GM19468 (cell line): ENCODE results near the gene EDN1.

Source experiments
- ATAC-seq: cut with Tn5 transposase; IDR thresholded peaks from one replicate; pipeline ENCODE4 v1.9.1; 2021; ENCODE audit warnings: mild to moderate bottlenecking, moderate library complexity, moderate number of reproducible peaks; ENCODE audit not compliant: unreplicated experiment; ENCODE audit errors: extremely low read depth

The EDN1 gene

DNA sequence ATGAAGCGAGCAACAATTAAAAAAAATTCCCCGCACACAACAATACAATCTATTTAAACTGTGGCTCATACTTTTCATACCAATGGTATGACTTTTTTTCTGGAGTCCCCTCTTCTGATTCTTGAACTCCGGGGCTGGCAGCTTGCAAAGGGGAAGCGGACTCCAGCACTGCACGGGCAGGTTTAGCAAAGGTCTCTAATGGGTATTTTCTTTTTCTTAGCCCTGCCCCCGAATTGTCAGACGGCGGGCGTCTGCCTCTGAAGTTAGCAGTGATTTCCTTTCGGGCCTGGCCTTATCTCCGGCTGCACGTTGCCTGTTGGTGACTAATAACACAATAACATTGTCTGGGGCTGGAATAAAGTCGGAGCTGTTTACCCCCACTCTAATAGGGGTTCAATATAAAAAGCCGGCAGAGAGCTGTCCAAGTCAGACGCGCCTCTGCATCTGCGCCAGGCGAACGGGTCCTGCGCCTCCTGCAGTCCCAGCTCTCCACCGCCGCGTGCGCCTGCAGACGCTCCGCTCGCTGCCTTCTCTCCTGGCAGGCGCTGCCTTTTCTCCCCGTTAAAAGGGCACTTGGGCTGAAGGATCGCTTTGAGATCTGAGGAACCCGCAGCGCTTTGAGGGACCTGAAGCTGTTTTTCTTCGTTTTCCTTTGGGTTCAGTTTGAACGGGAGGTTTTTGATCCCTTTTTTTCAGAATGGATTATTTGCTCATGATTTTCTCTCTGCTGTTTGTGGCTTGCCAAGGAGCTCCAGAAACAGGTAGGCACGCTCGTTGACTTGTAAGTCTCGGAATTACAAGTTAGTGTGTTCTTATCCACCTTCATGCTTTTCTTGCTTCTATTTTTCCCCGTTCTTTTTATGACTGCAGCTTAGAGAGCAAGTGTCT lies at the start of gene EDN1:
TSS of gene EDN1 (plus strand) at position 429 of the 888 bp plus-strand sequence. CDS start at position 698, 269 bp downstream.
- peak; percentile 61 for ATAC-seq

DNA sequence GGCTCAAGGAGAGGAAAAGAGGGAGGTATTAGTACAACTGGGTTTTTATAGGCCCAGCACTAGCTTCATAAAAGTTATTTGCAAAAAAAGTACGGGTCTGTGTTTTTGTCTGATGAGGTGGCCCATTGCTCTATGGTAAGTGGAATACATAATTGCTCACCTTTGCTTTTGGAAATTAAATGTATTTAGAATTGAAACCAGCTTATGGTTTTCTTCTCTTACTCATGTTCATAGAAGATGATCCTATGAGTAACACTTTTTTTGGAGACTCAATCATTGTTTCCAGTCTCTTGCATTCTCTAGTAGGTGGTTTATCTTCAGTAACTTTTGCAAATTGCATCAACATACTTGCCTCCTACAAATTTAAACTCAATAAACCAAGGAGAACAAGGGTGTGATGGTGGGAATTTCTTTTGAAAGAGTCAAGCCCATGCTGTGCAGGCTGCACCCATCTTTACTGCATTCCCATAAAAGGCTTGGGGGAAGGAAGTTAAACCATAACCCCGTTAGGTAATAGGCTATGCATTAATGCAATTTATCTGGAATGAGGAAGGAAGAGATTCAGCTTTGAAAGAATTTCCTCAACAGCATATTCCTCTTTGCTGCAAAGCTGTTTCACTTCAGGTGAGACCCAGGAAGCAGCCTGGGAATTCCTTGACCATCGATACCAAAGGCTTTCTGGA lies 48.5 kb upstream of the EDN1 start:
- ATAC-seq, result no peak

- no peak for ATAC-seq
Measured at GRCh38 chr6:12243169-12243568, 47.0 kb upstream of the EDN1 start.

DNA sequence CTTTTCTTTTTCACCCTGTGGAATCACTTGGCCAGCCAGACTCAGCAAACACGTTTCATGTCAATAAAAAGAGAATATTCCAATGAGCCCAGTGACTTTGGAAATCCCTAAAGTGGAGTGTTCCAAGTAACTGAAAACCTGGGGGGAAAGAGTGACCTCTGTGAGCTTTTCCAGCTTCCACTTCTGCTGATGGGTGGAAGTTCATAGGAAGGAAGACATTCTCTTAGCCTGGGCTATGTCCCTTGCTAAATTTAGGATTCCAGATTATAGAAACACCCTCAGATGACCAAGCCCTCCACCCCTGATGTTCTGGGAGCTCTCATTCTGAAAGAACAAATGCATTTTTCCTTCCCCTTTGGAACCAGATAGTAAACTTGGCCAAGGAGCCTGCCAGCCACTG lies 44.8 kb upstream of the EDN1 start:
- ATAC-seq, result no peak

GRCh38 chr6:12245763-12246718 lies 44.1 kb upstream of the EDN1 start:
- ATAC-seq, result no peak

- no peak for ATAC-seq
Measured at GRCh38 chr6:12246900-12247299, 43.3 kb upstream of the EDN1 start.

- ATAC-seq, result no peak
Measured at GRCh38 chr6:12249541-12250382, 40.4 kb upstream of the EDN1 start.

- ATAC-seq, result no peak
Measured at GRCh38 chr6:12250383-12250770, 39.8 kb upstream of the EDN1 start.

DNA sequence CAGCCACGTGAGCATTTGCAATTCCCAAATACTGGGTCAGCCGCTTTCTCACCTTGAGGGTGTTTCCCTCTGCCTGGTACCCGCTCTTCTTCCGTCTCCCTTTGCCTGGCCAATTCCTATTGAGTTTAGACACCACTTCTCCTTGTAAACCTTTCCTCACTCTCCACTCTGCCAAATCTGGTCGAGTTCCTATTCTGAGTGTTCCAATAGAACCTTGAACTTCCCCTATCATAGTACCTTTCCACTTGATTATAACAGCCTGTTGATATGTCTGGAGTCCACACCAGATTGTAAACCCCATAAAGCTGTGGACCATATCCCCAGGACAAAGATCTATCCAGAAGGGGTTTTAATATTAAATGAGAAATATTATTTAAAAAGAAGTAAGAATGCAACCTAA lies 36.0 kb upstream of the EDN1 start:
- no peak for ATAC-seq

- no peak for ATAC-seq
Measured at GRCh38 chr6:12258191-12258590, 32.0 kb upstream of the EDN1 start.

- ATAC-seq, result no peak
Measured at GRCh38 chr6:12258591-12259075, 31.5 kb upstream of the EDN1 start.

DNA sequence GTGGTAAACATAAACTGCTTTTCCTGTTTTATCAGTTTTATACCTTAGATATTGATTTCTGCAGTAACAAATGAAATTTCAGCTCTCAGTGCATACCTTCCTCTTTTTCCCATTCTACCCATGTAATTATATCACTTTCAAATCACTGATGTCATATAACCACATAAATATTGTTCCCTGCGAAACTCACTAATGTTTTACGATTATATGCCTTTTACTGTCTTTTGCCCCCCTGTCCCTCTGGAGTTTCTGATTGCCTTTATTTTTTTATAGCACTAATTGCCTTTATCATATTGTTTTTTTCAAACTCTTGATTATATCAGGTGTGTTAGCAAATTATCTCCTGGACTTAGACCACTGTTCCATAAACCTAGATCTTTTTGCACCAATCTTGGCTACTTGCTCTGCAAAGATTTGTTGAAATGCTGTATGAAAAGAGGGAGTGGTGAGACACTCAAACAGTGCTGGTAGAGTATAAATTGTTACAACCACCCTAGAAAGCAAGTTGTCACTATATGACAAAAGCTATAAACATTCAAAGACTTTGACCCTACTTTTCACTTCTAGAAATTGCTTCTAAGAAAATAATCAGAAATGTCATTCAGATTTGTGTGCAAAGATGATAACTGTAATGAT lies 29.6 kb upstream of the EDN1 start:
- ATAC-seq, result no peak

DNA sequence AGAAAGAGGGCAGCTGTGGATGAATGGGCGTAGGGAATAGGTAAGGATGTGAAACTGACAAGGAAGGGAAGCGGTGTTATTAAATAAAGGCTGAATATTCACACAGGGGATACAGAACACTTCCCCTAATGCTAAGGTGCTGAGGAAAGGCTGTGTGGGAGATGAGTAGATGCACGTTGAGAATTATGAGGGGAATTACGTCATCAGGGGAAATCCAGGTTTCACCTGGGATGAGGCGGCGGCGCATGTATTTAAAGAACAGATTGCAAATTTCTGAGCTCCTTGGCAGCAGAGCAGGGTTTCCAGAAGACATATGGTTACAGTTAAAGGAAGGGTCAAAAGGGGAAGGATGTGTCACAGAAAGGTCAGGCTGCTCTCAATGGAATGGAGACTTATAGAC lies 28.7 kb upstream of the EDN1 start:
- ATAC-seq, result no peak

DNA sequence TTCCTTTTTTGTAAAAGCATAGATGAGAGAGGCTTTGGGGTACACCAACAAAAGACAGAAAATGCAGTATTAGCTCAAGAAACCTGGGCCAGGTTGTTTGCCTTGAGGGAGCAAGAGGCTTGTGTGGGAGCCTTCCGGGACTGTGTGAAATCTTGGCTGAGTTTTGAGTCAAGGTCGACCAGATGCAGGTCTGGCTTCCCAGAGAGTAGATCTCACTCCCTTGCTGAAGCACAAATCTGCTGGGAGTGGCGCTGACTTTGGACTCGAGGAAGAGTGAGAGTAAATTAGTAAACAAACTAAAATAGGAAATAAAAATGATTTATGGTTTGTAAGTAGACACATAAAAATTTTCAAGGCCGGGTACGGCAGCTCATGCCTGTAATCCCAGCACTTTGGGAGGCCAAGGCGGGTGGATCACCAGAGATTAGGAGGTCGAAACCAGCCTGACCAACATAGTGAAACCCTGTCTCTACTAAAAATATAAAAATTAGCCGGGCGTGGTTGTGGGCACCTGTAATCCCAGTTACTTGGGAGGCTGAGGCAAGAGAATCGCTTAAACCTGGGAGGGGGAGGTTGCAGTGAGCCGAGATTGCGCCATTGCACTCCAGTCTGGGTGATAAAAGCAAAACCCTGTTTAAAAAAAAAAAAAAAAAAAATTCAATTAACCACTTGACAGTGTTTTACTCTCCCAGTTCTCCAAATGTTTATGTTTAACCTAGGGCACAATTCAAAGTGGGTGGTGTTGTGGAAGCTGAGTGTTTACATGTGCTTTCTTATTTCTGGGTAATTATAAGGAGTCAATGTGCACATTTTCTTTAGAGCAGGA lies 27.7 kb upstream of the EDN1 start:
- no peak for ATAC-seq

DNA sequence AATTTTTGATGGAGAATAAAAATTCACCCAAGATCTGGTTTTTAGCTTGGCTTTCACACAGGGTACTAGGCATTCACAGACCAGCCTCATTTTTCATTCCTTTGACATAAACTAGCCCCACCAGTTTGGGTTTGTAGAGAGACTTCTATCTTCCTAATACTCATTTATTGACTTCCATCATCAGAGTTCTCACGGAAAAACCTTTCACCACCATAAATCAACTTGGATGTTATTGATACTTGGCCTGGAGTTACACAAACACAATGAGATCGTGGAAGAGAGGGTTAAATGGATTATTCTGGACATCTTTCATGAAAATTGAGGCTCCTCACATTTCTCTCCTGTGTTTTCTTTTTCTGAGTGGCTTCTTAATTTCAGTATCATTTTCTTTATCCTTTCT lies 26.8 kb upstream of the EDN1 start:
- no peak for ATAC-seq

DNA sequence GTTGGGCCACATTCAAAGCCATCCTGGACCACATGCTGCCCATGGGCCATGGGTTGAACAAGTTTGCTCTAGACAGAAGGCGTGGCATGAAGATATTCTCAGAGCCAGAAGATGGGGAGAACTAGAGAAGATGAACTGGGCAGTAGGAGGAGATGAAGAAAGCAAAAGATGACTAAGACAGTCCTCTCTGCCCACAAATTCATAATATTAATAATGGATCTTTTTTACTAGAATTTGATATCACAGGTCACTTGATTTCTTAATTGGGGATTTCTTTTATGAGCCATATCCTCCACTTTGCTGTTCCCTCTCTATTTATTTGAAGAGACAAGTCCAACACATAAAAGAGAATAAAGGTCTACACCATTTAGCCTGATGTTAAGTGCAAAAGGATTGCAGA lies 25.5 kb upstream of the EDN1 start:
- no peak for ATAC-seq

- ATAC-seq, result no peak
Measured at GRCh38 chr6:12265296-12265695, 24.9 kb upstream of the EDN1 start.

GRCh38 chr6:12265791-12266190 lies 24.4 kb upstream of the EDN1 start:
- no peak for ATAC-seq
